ENCODE measurements around the gene NFIX.

The NFIX gene

DNA sequence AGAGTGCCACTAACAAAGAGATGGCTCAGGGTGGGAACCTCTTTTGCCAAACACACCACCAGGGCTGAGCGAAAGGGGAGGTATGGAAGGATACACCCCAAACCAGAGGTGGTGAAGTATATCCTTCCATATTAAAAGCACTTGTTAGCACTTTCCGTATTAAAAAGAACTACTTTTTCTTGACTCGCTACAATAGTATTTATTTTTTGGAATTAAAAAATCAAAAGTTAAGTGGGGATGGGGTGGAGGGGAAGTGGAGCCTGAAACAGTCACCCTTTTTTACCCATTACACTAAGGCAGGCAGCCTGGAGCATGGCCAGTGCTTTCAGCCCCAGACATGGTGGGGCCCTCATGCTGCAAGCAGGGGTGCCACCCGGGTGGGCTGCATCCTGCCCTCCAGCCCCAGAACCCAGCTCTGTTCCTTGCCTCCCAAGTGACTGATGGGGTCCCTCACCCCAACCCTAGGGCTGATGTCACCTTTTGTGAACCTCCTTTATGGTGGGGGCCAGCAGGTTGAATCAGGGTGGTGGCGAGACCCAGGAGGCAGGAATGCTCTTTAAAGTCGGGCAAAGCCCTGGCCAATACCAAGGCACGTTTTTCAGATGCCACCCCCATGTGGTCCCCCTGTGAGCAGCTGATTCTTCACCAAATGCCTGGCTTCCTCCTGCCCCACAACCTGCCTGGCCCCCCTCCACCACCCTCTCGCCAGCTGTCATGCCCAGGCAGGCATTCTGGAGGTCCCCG, 76.3 kb downstream of the NFIX start:
- DNase-seq (ENCODE audit: low read depth in 2 of 3, low spot score in 1 of 3) = no peak

DNA sequence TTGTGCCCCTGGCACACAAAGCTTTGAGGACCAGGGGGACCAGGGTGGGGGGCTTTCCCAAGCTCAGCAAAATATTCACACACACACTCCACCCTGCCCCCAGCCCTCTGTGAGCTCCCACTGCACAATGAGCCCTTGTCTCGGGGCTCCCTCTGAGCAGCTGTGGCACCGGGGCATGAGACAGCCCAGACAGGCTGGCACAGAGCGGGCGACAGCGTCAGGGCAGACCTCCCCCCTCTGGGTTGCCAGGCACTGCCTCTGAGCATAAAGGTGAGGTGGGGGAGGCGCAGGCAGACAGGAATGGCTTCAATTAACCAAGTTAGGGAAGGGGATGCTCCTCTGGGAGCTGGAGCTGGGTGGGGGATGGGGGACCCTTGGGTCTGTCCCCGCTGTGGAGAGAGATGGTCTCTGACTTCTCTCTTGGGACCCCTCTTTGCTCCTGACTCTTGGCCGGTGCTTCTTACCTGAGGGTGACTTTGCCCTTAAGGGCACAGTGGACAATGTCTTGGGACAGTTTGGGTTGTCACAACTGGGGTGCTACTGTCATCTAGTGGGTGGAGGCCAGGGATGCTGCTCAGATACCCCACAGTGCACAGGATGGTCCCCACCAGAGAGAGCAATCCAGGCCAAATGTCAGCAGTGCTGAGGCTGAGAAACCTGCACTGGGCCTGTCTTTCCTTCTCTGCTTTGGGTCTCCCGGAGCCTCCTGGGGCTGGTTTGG, 77.1 kb downstream of the NFIX start:
- DNase-seq (ENCODE audit: low read depth in 2 of 3, low spot score in 1 of 3) = no peak

DNA sequence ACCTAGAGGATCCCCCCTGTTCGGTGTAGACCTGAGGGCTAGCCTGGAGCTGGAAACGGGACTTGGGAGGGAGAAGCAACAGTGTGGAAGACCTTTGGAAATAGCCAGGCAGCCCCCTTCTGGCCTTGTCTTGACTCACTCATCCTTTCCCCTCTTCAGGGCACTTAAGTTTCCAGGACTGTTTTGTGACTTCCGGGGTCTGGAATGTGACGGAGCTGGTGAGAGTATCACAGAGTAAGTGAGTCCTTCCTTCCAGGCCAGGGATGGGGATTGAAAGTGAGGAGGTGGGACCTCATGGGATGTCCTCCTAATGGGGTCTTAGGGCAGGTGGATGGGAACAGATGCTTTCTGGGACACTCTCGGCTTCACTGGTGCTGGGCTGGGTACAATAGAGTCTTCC, 78.0 kb downstream of the NFIX start:
- DNase-seq (ENCODE audit: low read depth in 2 of 3, low spot score in 1 of 3) = no peak

DNA sequence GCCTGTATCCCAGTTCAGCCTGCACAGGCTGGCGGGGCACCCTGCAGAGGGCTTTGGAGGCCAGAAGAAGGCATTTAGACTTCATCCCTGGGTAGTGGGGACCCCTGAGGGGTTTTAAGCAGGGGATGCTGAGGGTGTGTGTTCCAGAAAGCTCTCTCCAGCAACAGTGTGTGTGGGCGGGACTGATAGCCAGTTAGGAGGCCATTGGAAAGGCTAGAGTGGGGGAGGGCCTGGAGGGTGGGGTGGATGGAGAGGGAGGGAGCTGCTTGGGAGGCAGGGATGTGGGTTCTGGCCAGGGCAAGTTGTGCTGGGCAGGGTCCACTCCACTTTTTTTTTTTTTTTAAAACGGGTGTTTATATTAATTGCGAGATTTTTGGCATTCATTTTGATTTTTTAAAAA, 79.1 kb downstream of the NFIX start:
- no peak for DNase-seq (ENCODE audit: low read depth in 2 of 3, low spot score in 1 of 3)

DNA sequence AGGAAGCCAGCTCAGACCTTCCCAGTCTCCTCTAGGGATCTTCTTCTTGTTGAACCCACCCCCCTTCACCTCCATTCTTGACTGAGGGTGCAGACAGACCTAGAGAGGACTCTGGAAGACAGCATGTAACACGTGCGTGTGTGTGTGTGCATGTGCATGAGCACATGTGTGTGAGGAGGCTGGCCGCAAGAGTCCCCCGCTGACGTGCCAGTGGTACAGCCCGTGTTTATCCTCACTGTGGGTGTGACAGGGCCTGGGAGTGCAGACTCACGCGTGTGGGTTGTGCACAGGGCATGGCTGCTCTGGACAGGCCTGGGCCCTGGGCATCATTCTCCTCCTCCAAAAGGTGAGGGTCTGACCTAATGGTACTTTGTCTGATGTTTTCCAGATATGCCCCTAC, 81.0 kb downstream of the NFIX start:
- no peak for DNase-seq (ENCODE audit: low read depth in 2 of 3, low spot score in 1 of 3)

DNA sequence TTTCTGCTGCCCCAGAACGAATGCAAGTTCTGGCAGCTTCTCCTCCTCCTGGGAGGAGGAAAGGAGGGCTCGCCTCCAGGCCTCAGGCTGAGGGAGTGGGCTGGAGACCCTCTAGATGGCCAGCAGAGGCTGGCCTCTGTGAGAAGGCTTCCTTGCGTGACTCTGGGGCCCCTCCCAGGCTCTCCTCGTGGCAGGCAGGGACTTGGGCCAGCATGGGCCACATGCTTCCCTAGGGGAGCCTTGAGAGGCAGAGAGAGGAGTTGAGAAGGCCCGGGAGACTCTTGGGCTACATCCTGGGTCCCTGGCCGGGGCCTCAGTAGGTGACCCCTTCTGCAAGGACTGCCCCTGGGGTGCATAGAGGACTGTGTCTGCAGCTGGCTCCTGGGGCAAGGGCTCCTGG, 81.5 kb downstream of the NFIX start:
- DNase-seq (ENCODE audit: low read depth in 2 of 3, low spot score in 1 of 3) = no peak

DNA sequence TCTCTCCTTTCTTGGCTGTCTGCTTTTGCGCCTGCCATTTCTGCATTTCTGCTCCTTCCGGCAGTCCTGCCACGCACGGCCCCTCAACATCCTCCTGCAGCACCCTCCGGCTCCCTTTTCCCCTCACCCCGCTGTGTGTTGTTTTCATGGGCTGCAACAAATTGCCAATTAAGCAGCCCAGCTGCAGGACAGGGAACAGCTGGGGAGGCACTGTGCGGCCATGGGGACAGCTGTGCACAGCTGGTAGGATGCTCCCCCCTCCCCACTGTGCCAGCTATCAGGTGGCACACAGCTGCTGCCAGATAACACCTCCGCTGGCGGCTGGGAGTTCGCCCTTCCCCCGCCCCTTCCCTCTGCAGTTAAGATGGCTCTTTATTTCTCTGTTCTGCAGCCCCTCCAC, 82.0 kb downstream of the NFIX start:
- no peak for DNase-seq (ENCODE audit: low read depth in 2 of 3, low spot score in 1 of 3)

DNA sequence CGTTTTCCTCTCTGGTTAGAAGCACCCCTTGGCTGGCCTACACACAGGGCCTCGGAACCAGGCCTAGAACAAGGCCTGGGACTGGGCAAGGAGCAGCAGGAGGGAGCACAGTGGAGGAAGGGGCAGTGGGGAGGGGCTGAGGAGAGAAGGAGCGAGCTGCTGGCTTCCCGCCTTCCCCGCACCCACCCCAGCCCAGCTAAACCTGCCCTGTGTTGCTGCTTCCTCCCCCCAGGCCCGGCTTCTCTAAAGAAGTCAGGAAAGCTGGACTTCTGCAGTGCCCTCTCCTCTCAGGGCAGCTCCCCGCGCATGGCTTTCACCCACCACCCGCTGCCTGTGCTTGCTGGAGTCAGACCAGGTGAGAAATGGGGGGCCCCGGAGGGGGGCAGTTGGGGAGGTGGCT, 83.1 kb downstream of the NFIX start:
- DNase-seq (ENCODE audit: low read depth in 2 of 3, low spot score in 1 of 3) = no peak

DNA sequence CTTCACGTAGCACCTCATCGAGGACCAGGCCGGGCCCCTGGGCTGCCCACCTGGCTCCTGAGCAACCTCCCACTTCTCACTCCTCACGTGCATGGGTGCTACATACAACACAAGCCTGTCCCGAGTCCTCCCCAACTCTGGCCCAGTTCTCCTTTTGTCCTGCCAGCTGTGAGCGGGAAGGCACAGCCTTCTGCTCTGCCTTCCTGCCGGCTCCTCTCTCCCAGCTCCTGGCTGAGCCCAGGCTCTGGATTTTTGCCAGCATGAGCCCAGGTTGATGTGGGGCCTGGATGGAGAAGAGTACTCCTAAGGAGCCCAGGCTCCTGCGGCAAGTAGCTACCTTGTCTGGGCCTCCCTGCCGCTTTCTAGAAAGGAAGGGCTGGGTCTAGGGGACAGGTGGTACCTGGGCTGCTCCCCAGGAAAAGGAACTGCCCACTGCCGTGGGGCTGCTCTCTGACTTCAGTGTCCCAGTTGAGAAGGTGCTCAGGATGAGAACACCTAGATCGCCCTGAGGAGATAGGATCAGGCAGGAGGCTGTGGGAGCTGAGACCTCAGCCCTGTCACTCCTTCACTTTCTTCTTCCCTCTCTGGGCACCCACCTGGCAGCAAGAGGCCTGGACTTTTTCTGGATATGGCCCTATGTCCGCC, 83.7 kb downstream of the NFIX start:
- no peak for DNase-seq (ENCODE audit: low read depth in 2 of 3, low spot score in 1 of 3)

DNA sequence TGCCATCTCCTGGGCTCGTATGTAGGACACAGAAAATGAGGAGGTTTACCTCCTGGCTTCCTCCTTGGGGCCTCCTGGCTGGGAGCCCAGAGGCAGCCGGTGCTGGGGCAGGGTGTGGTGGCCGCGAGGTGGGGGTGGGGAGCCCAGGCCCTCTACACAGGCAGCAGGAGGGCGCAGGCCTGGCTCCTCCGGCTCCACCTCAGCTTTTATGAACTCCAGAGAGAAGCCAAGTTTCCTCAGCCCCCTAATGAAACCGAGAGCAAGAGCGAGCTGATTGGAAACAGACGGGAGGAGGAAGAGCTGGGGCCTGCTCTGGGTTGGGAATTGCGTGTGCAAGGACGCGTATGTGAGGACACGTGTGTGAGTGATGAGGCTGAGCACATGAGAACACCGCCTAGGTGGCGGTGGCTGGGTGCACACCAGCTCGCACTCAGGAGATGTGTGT, 84.3 kb downstream of the NFIX start:
- no peak for DNase-seq (ENCODE audit: low read depth in 2 of 3, low spot score in 1 of 3)

DNA sequence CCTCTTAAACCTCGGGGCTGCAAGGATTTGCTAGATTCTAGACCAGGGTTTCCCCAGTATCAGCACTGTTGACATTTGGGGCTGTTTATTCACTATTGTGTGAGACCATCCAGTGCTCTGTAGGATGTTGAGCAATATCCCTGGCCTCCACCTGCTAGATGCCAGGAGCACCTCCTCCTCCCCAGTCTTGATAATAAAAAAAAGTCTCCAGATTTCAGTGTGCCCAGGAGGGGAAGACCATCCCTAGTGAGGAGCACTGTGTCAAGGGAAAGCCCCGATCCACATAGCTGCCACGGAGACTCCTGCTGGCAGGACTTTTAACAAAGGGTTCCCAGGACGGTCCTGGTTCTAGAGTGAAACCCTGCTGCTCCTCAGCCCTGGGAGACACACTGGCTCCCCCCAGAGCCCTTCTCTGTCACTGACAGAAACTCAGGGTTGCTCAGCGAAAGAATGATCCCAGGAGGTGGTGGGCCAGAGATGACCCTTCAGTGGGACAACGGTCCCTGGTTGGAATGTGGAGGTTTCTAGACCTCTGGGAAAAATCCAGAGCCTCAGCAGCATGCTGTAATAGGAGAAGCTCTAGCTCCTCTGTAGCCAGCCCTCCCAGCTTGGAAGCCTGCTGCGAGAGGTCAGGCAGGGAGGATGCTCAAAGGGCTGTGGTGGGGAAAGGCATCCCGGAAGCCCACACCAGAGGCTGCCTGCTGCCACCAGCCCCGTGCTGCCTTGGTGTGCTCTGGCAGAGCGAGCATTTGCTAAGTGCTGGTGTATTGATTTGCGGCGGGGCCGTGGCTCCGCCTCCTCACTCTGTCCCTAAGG, 87.1 kb downstream of the NFIX start:
- DNase-seq (ENCODE audit: low read depth in 2 of 3, low spot score in 1 of 3) = no peak

DNA sequence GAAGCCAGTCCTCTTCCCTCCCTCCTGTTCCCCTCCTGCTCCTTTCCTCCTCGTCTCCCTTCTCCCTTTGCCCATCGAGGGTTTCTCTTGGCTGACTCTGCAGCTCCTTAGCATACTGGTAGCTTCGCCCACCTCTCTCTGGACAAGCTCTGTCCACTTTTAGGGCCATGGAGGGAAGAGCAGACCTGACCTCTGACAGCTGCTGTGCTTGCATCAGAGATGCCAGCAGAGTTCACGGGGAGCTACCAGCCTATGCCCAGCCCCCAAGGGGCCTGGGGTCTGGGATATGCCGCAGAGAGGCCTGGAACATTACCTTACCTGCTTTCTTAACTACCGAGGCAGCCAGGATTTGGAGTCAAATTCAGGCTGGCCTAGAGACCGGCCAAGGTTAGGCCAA, 87.7 kb downstream of the NFIX start:
- DNase-seq (ENCODE audit: low read depth in 2 of 3, low spot score in 1 of 3) = no peak

DNA sequence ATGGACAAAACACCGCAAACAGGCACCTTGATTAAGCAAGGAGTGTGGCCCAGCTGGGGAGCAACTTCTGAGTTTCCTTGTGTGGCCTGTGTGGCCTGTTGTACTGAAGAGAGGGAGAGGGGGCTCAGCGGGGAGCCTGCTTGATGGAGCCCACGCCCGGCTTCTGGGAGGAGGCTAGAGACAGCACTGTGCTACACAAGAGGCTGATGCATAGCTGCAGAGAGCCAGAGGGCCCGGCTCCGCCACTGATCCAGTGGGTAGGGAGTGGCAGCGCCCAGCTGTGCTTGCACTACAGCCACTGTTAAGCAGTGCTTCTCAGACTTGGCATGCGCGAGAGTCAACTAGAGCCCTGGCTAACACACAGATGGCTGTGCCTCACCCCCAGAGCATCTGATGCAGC, 88.4 kb downstream of the NFIX start:
- DNase-seq (ENCODE audit: low read depth in 2 of 3, low spot score in 1 of 3) = no peak

DNA sequence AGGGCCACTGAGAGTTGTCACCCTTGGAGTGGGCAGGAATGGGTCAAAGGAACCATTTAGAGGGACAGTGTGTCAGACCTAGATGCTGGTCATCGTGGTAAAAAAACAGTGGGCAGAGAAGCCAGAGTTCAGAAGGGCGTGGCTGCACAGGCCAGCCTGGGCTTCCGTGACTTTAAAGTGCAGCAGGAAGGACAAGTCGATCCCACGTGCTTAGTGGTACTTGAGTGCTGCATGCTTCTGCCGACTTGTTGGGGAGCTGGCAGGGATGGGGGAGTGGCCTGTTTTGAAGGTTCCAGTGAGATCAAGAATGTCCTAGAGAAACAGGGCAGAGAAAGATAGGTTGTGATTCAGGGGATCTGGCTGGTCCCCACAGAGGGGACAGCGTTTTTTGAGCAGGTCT, 90.4 kb downstream of the NFIX start:
- no peak for DNase-seq (ENCODE audit: low read depth in 2 of 3, low spot score in 1 of 3)

DNA sequence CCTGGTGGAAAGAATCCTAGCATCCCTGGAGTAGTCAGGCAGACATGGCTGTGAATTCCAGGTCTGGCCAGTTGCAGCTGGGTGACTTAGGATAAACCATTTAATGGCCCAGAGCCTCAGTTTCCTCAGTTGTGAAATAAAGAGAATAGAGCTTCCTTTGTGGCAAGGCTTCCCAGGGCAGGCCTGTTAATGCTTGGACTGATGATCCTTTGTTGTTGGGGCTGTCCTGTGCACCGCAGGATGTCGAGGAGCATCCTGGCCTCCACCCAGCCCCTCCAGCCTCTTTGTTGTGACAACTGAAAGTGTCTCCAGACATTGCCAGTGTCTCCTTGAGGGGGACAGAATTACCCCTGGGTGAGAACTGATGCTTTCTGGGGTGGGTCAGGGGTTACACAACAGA, 91.1 kb downstream of the NFIX start:
- DNase-seq (ENCODE audit: low read depth in 2 of 3, low spot score in 1 of 3) = no peak

DNA sequence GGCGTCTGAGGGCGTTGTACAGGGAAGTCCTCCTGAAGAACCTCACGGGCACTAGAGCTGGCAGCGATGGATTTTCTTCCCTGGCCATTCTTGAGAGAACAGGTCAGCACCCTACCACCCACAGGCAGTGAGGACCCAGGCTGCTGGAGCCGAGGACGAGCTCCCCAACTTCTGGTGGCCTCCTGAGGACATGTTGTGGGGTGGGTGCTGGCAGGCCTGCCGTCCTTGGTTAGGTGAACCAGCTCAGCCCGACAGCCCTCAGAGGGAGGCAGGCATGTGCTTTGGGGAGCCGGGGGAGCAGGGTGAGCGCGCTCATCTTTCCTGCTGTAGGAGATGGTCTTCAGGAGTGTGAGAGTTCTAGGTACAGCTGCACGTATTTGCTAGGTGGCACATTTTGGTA, 92.0 kb downstream of the NFIX start:
- no peak for DNase-seq (ENCODE audit: low read depth in 2 of 3, low spot score in 1 of 3)

DNA sequence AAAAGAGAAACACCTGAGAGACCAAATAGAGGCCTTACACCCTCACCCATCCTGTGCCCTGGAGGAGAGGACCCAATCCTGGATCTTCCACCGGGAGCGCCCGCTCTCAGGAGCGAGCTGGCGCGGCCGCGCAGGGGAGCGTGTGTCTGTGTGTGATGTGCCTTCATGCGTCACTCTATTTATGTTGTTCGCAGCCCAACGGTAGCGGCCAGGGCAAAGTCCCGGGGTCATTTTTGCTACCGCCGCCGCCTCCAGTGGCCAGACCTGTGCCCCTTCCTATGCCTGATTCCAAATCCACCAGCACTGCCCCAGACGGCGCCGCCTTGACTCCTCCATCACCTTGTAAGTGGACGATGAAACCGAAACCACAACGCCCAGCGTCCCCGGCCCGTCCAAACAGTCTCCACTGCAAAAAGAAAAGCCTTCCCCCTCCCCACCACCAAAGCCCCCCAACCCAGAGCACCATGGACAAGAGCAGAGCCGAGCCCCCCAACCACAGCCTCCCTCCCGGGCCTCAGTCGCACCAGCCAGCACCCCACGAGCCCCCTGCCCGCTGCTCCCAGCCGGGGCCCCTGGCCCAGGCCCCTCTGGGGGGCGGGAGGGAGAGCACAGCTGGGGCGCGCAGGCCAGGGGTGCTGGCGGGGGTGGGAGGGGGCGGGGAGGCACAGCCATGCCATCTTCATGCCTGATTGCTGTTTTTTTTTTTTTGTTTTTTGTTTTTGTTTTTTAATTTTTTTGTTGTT, 92.7 kb downstream of the NFIX start:
- no peak for DNase-seq (ENCODE audit: low read depth in 2 of 3, low spot score in 1 of 3)

DNA sequence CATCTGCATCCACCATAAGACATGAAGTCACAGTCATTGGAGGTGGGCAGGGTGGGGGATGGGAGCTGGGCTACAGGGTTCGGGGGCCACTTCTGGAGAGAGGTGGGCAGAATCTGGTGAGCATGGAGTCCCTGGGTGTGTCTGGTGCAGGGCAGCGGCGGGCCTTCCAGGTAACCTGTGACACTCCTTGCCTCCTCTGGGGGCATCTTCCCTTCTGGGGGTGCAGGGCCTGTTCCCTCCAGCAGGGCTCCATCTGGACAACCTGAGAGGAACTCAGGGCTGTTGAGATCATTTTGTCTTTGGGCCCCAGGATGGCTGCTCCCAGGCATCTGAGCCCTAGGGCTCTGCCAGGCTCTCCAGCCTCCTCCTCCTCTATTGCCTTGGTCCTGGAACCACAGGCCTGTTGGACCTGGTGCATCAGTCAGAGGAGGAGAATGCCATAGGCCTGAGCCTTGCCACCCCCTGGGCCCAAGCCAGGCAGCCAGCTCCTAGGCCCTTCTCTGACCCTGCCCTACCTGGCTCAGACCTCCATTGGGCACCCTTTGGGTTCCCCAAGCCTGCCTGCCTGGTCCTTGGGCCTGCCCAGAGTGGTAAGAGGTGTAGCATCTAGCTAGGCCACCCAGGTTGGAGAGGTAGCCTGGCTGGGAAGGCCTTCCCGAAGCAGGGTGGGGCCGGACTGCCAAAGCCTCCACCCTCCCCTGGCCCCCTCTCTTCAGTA, 94.0 kb downstream of the NFIX start:
- DNase-seq (ENCODE audit: low read depth in 2 of 3, low spot score in 1 of 3) = no peak

DNA sequence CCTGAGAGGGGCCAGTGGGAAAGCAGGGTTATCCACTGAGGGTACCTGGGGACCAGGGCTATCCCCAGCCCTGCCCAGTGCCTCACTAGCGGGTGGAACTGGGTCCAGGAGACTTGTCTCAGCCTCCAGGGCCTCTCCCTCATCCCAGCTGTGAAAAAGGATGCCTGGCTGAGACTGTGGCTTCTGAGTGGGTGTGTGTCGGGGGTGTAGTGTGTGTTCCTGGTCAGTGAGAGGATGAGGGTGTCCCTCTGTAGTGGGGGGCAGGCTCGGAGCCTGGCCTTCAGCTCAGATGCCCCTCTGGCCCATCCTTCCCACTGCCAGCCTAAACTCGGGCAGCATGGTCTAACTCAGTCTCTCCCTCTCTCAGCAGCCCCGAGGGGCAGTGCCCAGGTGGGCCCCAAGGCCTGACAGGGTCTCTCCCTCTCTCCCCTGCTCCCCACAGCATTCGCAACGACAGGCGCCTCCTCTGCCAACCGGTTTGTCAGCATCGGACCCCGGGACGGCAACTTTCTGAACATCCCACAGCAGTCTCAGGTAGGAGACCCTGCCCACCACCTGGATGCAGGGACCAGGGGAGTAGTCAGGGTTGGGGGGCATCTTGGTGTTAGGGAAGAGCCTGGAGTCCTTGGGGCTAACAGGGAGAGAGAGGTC, 94.7 kb downstream of the NFIX start:
- DNase-seq (ENCODE audit: low read depth in 2 of 3, low spot score in 1 of 3) = no peak

Measured in stimulated activated CD4-positive, alpha-beta T cell treated with anti-CD3 and anti-CD28 coated beads, Interleukin-12 subunit alpha, Interleukin-12 subunit beta, amount 100 ng/mL, for 48 hours (primary cell).